SK-N-SH (cell line): ENCODE results near the gene VEGFB. TPM values are rescaled to one million over a fixed set of nuclear protein-coding genes. Genes with fewer than 3 reads are reported as not detected.

Experiments
- CTCF ChIA-PET: fragments of 300-600, 350-600 bp; formaldehyde crosslinking; extraction: SDS; loops from one replicate; lab custom pipeline; 2021; lab: Yijun Ruan, JAX
- POLR2A ChIA-PET: fragments of 350-600 bp; sonication (Branson Sonifier 250); formaldehyde crosslinking; extraction: SDS; loops from one replicate; lab custom pipeline; 2020; ENCODE audit warnings: antibody characterized with exemption, inconsistent platforms; lab: Yijun Ruan, JAX
- DNase-seq: peaks from one replicate; pipeline ENCODE4 v3.0.0; 2012
- H2AFZ ChIP-seq: fragments of 200-600 bp; sonication (generic); 2 replicates; pipeline ENCODE4 v1.8.1; 2016; ENCODE audit warnings: antibody characterized with exemption, mild to moderate bottlenecking, low read depth
- H3F3A ChIP-seq: fragments of 200-600 bp; sonication (generic); replicated peaks from 2 replicates; pipeline ENCODE3; 2016; ENCODE audit warnings: antibody characterized with exemption, mild to moderate bottlenecking; ENCODE audit not compliant: insufficient read depth
- H3K27ac ChIP-seq, 2 experiments: fragments of 200-500 bp in 1 of 2; fragments of 200-600 bp in 1 of 2; sonication (Bioruptor generic) in 1 of 2; sonication (generic), shearing (Covaris generic) in 1 of 2; 2 replicates each; pipeline versions ENCODE4 v1.5.1 to v1.6.1; 2014 to 2016; ENCODE audit warnings: low read depth in 2 of 2, inconsistent platforms in 1 of 2, low read length in 1 of 2, mild to moderate bottlenecking in 1 of 2, mixed read lengths in 1 of 2
- H3K27me3 ChIP-seq: fragments of 200-600 bp; sonication (generic), shearing (Covaris generic); 2 replicates; pipeline ENCODE4 v1.6.1; 2016; ENCODE audit warnings: mixed run types; ENCODE audit not compliant: insufficient read depth
- H3K36me3 ChIP-seq, 2 experiments: fragments of 200-500 bp in 1 of 2; fragments of 200-600 bp in 1 of 2; sonication (Bioruptor generic) in 1 of 2; sonication (generic) in 1 of 2; replicated peaks in 1 of 2; 2 replicates each; pipeline versions ENCODE3 to v1.5.1; 2014 to 2016; ENCODE audit warnings: low read length in 1 of 2, mild to moderate bottlenecking in 1 of 2; ENCODE audit not compliant: insufficient read depth in 2 of 2, control insufficient read depth in 1 of 2
- H3K4me1 ChIP-seq, 2 experiments: fragments of 200-500 bp in 1 of 2; fragments of 200-600 bp in 1 of 2; sonication (Bioruptor generic) in 1 of 2; sonication (generic), shearing (Covaris generic) in 1 of 2; 2 replicates each; pipeline versions ENCODE4 v1.5.1 to v1.6.1; 2014 to 2016; ENCODE audit warnings: low read depth in 1 of 2, low read length in 1 of 2, mixed run types in 1 of 2; ENCODE audit not compliant: insufficient read depth in 2 of 2, control insufficient read depth in 1 of 2
- H3K4me2 ChIP-seq: fragments of 200-600 bp; sonication (generic), shearing (Covaris generic); 2 replicates; pipeline ENCODE4 v1.6.1; 2017; ENCODE audit warnings: mixed run types
- H3K4me3 ChIP-seq, 2 experiments: fragments of 200-500 bp in 1 of 2; fragments of 200-600 bp in 1 of 2; sonication (Bioruptor generic) in 1 of 2; sonication (generic), shearing (Covaris generic) in 1 of 2; 2 replicates each; pipeline versions ENCODE4 v1.5.1 to v1.8.1; 2014 to 2016; ENCODE audit warnings: low read depth in 2 of 2, inconsistent platforms in 1 of 2, low read length in 1 of 2, mild to moderate bottlenecking in 1 of 2, mixed read lengths in 1 of 2, moderate library complexity in 1 of 2
- H3K79me2 ChIP-seq: fragments of 200-600 bp; sonication (generic); 2 replicates; pipeline ENCODE4 v1.8.1; 2017; ENCODE audit warnings: mild to moderate bottlenecking; ENCODE audit not compliant: insufficient read depth
- H3K9ac ChIP-seq: fragments of 200-600 bp; sonication (generic); 2 replicates; pipeline ENCODE4 v1.6.1; 2017; ENCODE audit warnings: mixed run types
- H3K9me2 ChIP-seq: fragments of 200-600 bp; sonication (generic); 2 replicates; pipeline ENCODE4 v1.6.1; 2017; ENCODE audit warnings: mixed run types
- H3K9me3 ChIP-seq: fragments of 200-600 bp; sonication (generic); 2 replicates; pipeline ENCODE4 v1.6.1; 2017; ENCODE audit warnings: mixed run types, mild to moderate bottlenecking, moderate library complexity
- H4K20me1 ChIP-seq: fragments of 200-600 bp; sonication (generic); 2 replicates; pipeline ENCODE4 v1.6.1; 2017; ENCODE audit warnings: mild to moderate bottlenecking, mixed run types; ENCODE audit not compliant: insufficient read depth
- CTCF ChIP-seq: fragments of 200-600 bp; sonication (generic); IDR thresholded peaks from 2 replicates; pipeline ENCODE4 v1.6.1; 2017; ENCODE audit warnings: antibody characterized with exemption, mild to moderate bottlenecking, moderate library complexity
- FOSL2 ChIP-seq: IDR thresholded peaks from 2 replicates; pipeline ENCODE4 v1.4.0; 2012; ENCODE audit warnings: low read depth, mild to moderate bottlenecking, moderate library complexity, borderline replicate concordance
- FOXM1 ChIP-seq: IDR thresholded peaks from 2 replicates; pipeline ENCODE4 v1.4.0; 2012; ENCODE audit warnings: low read depth, mild to moderate bottlenecking
- GABPA ChIP-seq: IDR thresholded peaks from 2 replicates; pipeline ENCODE4 v1.4.0; 2012; ENCODE audit warnings: low read depth, mild to moderate bottlenecking
- JUND ChIP-seq: IDR thresholded peaks from 2 replicates; pipeline ENCODE4 v1.4.0; 2012
- NFIC ChIP-seq: IDR thresholded peaks from 2 replicates; pipeline ENCODE4 v1.4.0; 2012; ENCODE audit warnings: borderline replicate concordance
- NRF1 ChIP-seq: IDR thresholded peaks from 2 replicates; pipeline ENCODE4 v1.6.1; 2012; ENCODE audit warnings: low read depth, mild to moderate bottlenecking, low read length
- PBX3 ChIP-seq: IDR thresholded peaks from 2 replicates; pipeline ENCODE4; 2012
- SMC3 ChIP-seq: IDR thresholded peaks from 2 replicates; pipeline ENCODE4 v1.6.1; 2012; ENCODE audit warnings: low read depth, low read length, improper control_type of control experiment
- TCF12 ChIP-seq: IDR thresholded peaks from 2 replicates; pipeline ENCODE4 v1.4.0; 2012
- TEAD4 ChIP-seq: IDR thresholded peaks from 2 replicates; pipeline ENCODE4 v1.4.0; 2012; ENCODE audit warnings: mild to moderate bottlenecking, borderline replicate concordance; ENCODE audit not compliant: insufficient read depth
- YY1 ChIP-seq: IDR thresholded peaks from 2 replicates; pipeline ENCODE4 v1.4.0; 2012; ENCODE audit warnings: low read depth, mild to moderate bottlenecking
- ZBTB33 ChIP-seq: IDR thresholded peaks from 2 replicates; pipeline ENCODE4 v1.4.0; 2012; ENCODE audit warnings: low read depth, borderline replicate concordance
- WGBS: methylation state at CpG from one replicate; pipeline ENCODE4 v1.1.6; 2017; ENCODE audit warnings: low lambda C conversion rate; 5-methylcytosine and 5-hydroxymethylcytosine counted together
- polyA plus RNA-seq, 3 experiments: library from polyadenylated mRNA; depleted of rRNA; stranded (reverse); fragments of >200 nt; gene quantifications; 2 replicates each; pipeline ENCODE4 v1.2.3, GENCODE V29; 2012
- TF ChIP-seq, protein P1 (sequence below): IDR thresholded peaks from 2 replicates; pipeline ENCODE4 v1.4.0; 2012; ENCODE audit warnings: low read depth, borderline replicate concordance

VEGFB gene
- polyA plus RNA-seq, 1 of the 3 experiments (the other 2 are of a cell fraction): 29.9 TPM

DNA sequence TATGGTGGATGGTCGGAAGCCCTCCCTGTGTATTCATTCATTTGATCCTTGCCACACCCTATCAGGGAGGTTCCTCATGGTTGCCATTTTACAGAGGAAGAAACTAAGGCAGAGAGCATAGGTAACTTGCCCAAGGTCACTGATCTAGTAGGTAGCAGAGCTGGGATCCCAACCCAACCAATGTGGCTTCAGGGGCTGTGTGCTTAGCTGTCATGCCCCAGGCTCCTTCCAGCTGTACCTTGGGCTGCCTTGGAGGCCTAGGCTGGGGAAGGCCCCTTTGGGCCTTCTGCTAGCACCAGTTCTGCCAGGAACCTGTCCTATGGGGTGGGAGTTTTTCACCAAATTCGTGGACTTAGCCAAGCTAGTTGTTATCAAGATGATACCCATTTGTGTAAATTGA lies 41.5 kb downstream of the VEGFB start:
- Histone ChIP-seq H3K9ac (no peak overlapping the region), H3K9me3 (no peaks in the 10 kb centered on the region), H3K27ac (no peak overlapping the region), H3K9me2 (no peaks in the 10 kb centered on the region), H4K20me1 (no peaks in the 10 kb centered on the region), H3K36me3 (peaks cover 3 to 22% of the 10 kb centered on the region in 2 experiments), H2AFZ (no peak overlapping the region), H3K4me1 (peaks cover 0 to 8% of the 10 kb centered on the region in 2 experiments; a peak in 1 of 4 replicates), H3K4me2 (no peak overlapping the region), H3F3A (peaks cover 16% of the 10 kb centered on the region), H3K4me3 (no peak overlapping the region), H3K27me3 (no peaks in the 10 kb centered on the region), H3K79me2 (peaks cover 22% of the 10 kb centered on the region)
- no peak for TF ChIP-seq TEAD4
- TF ChIP-seq, protein P1, sequence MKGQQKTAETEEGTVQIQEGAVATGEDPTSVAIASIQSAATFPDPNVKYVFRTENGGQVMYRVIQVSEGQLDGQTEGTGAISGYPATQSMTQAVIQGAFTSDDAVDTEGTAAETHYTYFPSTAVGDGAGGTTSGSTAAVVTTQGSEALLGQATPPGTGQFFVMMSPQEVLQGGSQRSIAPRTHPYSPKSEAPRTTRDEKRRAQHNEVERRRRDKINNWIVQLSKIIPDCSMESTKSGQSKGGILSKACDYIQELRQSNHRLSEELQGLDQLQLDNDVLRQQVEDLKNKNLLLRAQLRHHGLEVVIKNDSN: no peak
- DNase-seq: no peak
- ChIA-PET POLR2A (interaction anchor here (0.6 kb wide), 1 partner anchor 9 kb away, joined by 3 read pairs; no protein-coding TSS in a partner anchor), CTCF (interaction anchor here (7.6 kb wide), 1 partner anchor 27 kb away, joined by 139 read pairs; the partner anchor contains the start of genes CATSPERZ and ESRRA)
- 85% methylated on average over 2 of the region's 2 CpGs for WGBS

DNA sequence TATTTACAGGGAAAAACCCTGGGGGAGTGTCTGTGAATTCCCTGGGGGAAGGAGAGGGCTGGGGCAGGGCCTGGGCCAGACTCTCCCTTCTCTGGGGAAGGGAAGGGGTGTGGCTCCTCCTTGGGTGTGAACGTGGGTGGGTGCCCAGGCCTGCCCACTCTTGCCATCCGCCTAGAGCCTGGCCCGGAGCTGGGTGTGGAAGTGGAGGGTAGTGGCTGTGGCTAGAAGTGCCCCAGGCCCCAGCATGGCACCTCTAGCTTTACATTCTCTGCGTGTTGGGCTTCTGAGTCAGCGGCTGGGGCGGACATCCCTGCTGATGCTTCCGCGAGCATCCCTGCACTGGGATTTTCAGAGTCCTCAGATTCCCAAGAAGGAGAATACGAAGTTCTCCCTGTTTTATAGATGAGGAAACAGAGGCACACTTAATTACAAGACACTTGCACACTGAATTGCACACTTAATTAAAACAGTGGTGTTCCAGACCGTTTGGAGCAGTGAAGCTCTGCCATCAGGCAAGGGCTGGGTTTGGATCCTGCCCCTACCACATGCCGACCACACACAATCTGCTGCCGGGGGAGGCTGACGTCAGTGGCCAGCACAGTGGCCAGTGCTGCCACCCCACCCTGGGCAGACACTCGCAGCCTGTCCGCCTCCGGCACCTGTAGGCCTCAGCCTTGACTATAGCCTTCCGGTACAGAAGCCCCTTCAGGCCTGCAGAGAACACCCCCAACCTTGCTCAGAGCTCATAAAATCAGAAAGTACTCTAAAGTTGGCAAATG lies 42.5 kb downstream of the VEGFB start:
- H3K9me2 ChIP-seq: no peaks in the 10 kb centered on the region
- H3K4me2 ChIP-seq: no peak overlapping the region
- H3F3A ChIP-seq: peaks cover 10% of the 10 kb centered on the region
- no peaks in the 10 kb centered on the region for H4K20me1 ChIP-seq
- POLR2A ChIA-PET: interaction anchor here (0.6 to 1.1 kb wide), 2 partner anchors 8 to 12 kb away, joined by 3 to 4 read pairs; no protein-coding TSS in a partner anchor
- 86% methylated on average over 14 of the region's 17 CpGs for WGBS
- CTCF ChIA-PET: interaction anchor here (0.7 to 7.6 kb wide), 4 partner anchors 14 to 78 kb away, joined by 3 to 139 read pairs (median 6); partner anchors contain the start of genes CATSPERZ, ESRRA, KCNK4 and PRDX5
- H3K4me1 ChIP-seq: peaks cover 0 to 8% of the 10 kb centered on the region in 2 experiments; a peak in 1 of 4 replicates
- TF ChIP-seq GABPA: no peak
- no peak for TF ChIP-seq SMC3
- no peak for TF ChIP-seq NFIC
- no peak for TF ChIP-seq FOSL2
- no peak for TF ChIP-seq YY1
- no peak for TF ChIP-seq JUND
- TF ChIP-seq CTCF: no peak
- TF ChIP-seq FOXM1: no peak
- TF ChIP-seq TEAD4: no peak
- no peak for TF ChIP-seq NRF1
- no peak for TF ChIP-seq ZBTB33
- no peak for TF ChIP-seq PBX3
- TF ChIP-seq TCF12: no peak
- H3K27ac ChIP-seq: no peak overlapping the region
- H2AFZ ChIP-seq: no peak overlapping the region
- DNase-seq: no peak
- H3K9ac ChIP-seq: no peak overlapping the region
- peaks cover 3 to 22% of the 10 kb centered on the region in 2 experiments for H3K36me3 ChIP-seq
- H3K27me3 ChIP-seq: no peaks in the 10 kb centered on the region
- H3K4me3 ChIP-seq: no peak overlapping the region
- peaks cover 17% of the 10 kb centered on the region for H3K79me2 ChIP-seq
- H3K9me3 ChIP-seq: no peaks in the 10 kb centered on the region
